NCI-H187 treated with DMSO at 0.1 percent for 48 hours (cell line): ENCODE data around the gene MIPOL1.
"Not testable (repeated sequence)": the region's sequence is repeated elsewhere in the genome, so short reads cannot be mapped to it uniquely, and the experiment has no call there.

ENCODE experiments used
- DNase-seq: peaks from one replicate; lab custom pipeline; 2025; lab: John Stamatoyannopoulos, UW

MIPOL1 gene

GRCh38 chr14:37197421-37198272 lies at the start of gene MIPOL1:
MIPOL1 (plus strand) TSS chr14:37197937; CDS start chr14:37247889, 49,952 bp downstream.
- DNase-seq = peak; percentile 28

GRCh38 chr14:37150414-37150813 lies 47.3 kb upstream of the MIPOL1 start:
- peak; percentile 46 for DNase-seq

GRCh38 chr14:37153005-37153404 lies 44.7 kb upstream of the MIPOL1 start:
- DNase-seq = no peak

- no peak for DNase-seq
These were observed 44.3 kb upstream of the MIPOL1 start for GRCh38 chr14:37153483-37153882.

- no peak for DNase-seq
These were observed 39.8 kb upstream of the MIPOL1 start for GRCh38 chr14:37157987-37158386.

- DNase-seq = not testable (repeated sequence)
These were observed 35.4 kb upstream of the MIPOL1 start for GRCh38 chr14:37162307-37162706.

- DNase-seq = no peak
These were observed 31.9 kb upstream of the MIPOL1 start for GRCh38 chr14:37165794-37166193.

- no peak for DNase-seq
These were observed 30.3 kb upstream of the MIPOL1 start for GRCh38 chr14:37167151-37168047.

GRCh38 chr14:37168721-37169120 lies 29.0 kb upstream of the MIPOL1 start:
- no peak for DNase-seq

- no peak for DNase-seq
These were observed 27.5 kb upstream of the MIPOL1 start for GRCh38 chr14:37170237-37170636.

- DNase-seq = no peak
These were observed 26.7 kb upstream of the MIPOL1 start for GRCh38 chr14:37170993-37171392.

- no peak for DNase-seq
These were observed 26.1 kb upstream of the MIPOL1 start for GRCh38 chr14:37171678-37172023.

- DNase-seq = peak; percentile 66
These were observed 25.5 kb upstream of the MIPOL1 start, which contains the start of gene SLC25A21 for GRCh38 chr14:37172024-37172869. SLC25A21 (minus strand) TSS chr14:37172606.

GRCh38 chr14:37172936-37173614 lies 24.7 kb upstream of the MIPOL1 start:
- no peak for DNase-seq

- DNase-seq = no peak
These were observed 17.7 kb upstream of the MIPOL1 start for GRCh38 chr14:37179896-37180502.

GRCh38 chr14:37180886-37181285 lies 16.9 kb upstream of the MIPOL1 start:
- DNase-seq = not testable (repeated sequence)

GRCh38 chr14:37181441-37181840 lies 16.3 kb upstream of the MIPOL1 start:
- no peak for DNase-seq

GRCh38 chr14:37184520-37184919 lies 13.2 kb upstream of the MIPOL1 start:
- not testable (repeated sequence) for DNase-seq

GRCh38 chr14:37185670-37186069 lies 12.1 kb upstream of the MIPOL1 start:
- no peak for DNase-seq

- DNase-seq = no peak
These were observed 10.9 kb upstream of the MIPOL1 start for GRCh38 chr14:37186865-37187264.

GRCh38 chr14:37187294-37187693 lies 10.4 kb upstream of the MIPOL1 start:
- no peak for DNase-seq
